C4-2B (cell line): Measurements from ENCODE around the gene LRBA.

Experiments
- CTCF ChIP-seq: fragments of 450-650 bp; conservative IDR thresholded peaks from 2 replicates; pipeline ENCODE4 v1.5.1; 2017; ENCODE audit warnings: mild to moderate bottlenecking
- ZFX ChIP-seq: fragments of 450-650 bp; IDR thresholded peaks from 2 replicates; pipeline ENCODE4 v1.6.1; 2017

GRCh38 chr4:150495550-150495949 lies 519.5 kb downstream of the LRBA start:
- no peak for TF ChIP-seq CTCF
- TF ChIP-seq ZFX: no peak
